A549 (cell line): ENCODE measurements around the gene RNGTT. TPM values are rescaled to one million over a fixed set of nuclear protein-coding genes. Genes with fewer than 3 reads are reported as not detected.
"Not testable (repeated sequence)": the region's sequence is repeated elsewhere in the genome, so short reads cannot be mapped to it uniquely, and the experiment has no call there.

Experiments
- ATAC-seq, 2 experiments: fragments of 200-7000 bp in 1 of 2; fragments of >200 bp in 1 of 2; cut with Nextera tagmentation in 1 of 2; cut with Tn5 transposase in 1 of 2; 3 replicates each; pipeline versions ENCODE4 v1.8.0 to v1.9.1; 2018 to 2020; ENCODE audit warnings: mild to moderate bottlenecking in 1 of 2, moderate library complexity in 1 of 2
- CTCF ChIA-PET: fragments of 300-600 bp; sonication (Branson Sonifier 250); formaldehyde crosslinking; extraction: SDS; loops from one replicate; lab custom pipeline; 2021; ENCODE audit warnings: antibody characterized with exemption, inconsistent platforms; lab: Yijun Ruan, JAX
- POLR2A ChIA-PET: fragments of 350-600 bp; formaldehyde crosslinking; extraction: SDS; loops from one replicate; lab custom pipeline; 2021; ENCODE audit warnings: antibody characterized with exemption, inconsistent platforms; lab: Yijun Ruan, JAX
- DNase-seq, 2 experiments: peaks; one replicate each; pipeline versions ENCODE4 v3.0.0 to v3.0.0-alpha.2; 2011 to 2016; ENCODE audit warnings: low read depth in 1 of 2, low spot score in 1 of 2
- FAIRE-seq: peaks from 2 replicates; lab custom pipeline; 2011; peaks lifted over from hg19 to GRCh38; lab: Jason Lieb, UNC
- H3K27ac ChIP-seq, 2 experiments: fragments of >200 bp; sonication (Bioruptor Twin); formaldehyde crosslinking; 3 replicates each; pipeline ENCODE4 v1.5.1; 2016 to 2017
- H3K4me1 ChIP-seq: fragments of >200 bp; sonication (Bioruptor Twin); formaldehyde crosslinking; 3 replicates; pipeline ENCODE4 v1.6.1; 2016
- H3K4me2 ChIP-seq: fragments of >200 bp; sonication (Bioruptor Twin); formaldehyde crosslinking; 3 replicates; pipeline ENCODE4 v1.6.1; 2016
- H3K4me3 ChIP-seq: fragments of >200 bp; sonication (Bioruptor Twin); formaldehyde crosslinking; 3 replicates; pipeline ENCODE4 v1.5.1; 2016
- H3K9me3 ChIP-seq: fragments of >200 bp; sonication (Bioruptor Twin); formaldehyde crosslinking; 3 replicates; pipeline ENCODE4 v1.6.1; 2016
- CBX2 ChIP-seq: fragments of 200-600 bp; sonication (generic); IDR thresholded peaks from 2 replicates; pipeline ENCODE4 v1.6.1; 2016; ENCODE audit warnings: low read depth, mild to moderate bottlenecking, borderline replicate concordance
- CHD2 ChIP-seq: fragments of 150-350 bp; IDR thresholded peaks from 2 replicates; pipeline ENCODE4 v1.6.1; 2014; ENCODE audit warnings: low read length; ENCODE audit not compliant: partially characterized antibody
- EP300 ChIP-seq, 2 experiments: fragments of >200 bp; sonication (Bioruptor Twin); formaldehyde crosslinking; IDR thresholded peaks; 2 replicates in 1 of 2; 3 replicates in 1 of 2; pipeline ENCODE4 v1.6.1; 2016 to 2017
- HDAC2 ChIP-seq: fragments of 200-600 bp; sonication (generic); IDR thresholded peaks from 2 replicates; pipeline ENCODE4 v1.6.1; 2016
- HEYL ChIP-seq: fragments of 250-450 bp; sonication (Bioruptor Pico); IDR thresholded peaks from 2 replicates; pipeline ENCODE4 v1.8.0; 2021; ENCODE audit warnings: mild to moderate bottlenecking, moderate library complexity
- HOXB5 ChIP-seq: fragments of 250-450 bp; sonication (Bioruptor Pico); IDR thresholded peaks from 2 replicates; pipeline ENCODE4 v1.5.0; 2020; ENCODE audit warnings: mild to moderate bottlenecking, moderate library complexity
- JUN ChIP-seq, 2 experiments: fragments of >200 bp; sonication (Bioruptor Twin); formaldehyde crosslinking; IDR thresholded peaks; 2 replicates in 1 of 2; 3 replicates in 1 of 2; pipeline ENCODE4 v1.6.1; 2016 to 2017
- MAZ ChIP-seq: fragments of 150-350 bp; IDR thresholded peaks from 2 replicates; pipeline ENCODE4 v1.6.1; 2014; ENCODE audit warnings: antibody characterized with exemption, low read depth, low read length, borderline replicate concordance
- MYC ChIP-seq: IDR thresholded peaks from 2 replicates; pipeline ENCODE4 v1.6.1; 2012; ENCODE audit warnings: mild to moderate bottlenecking, inconsistent platforms, low read length, improper control_type of control experiment, borderline replicate concordance
- NPAS2 ChIP-seq: fragments of 250-450 bp; sonication (Bioruptor Pico); IDR thresholded peaks from 2 replicates; pipeline ENCODE4 v1.8.0; 2022; ENCODE audit warnings: mild to moderate bottlenecking, moderate library complexity, borderline replicate concordance
- PHF8 ChIP-seq: fragments of 200-600 bp; sonication (generic); IDR thresholded peaks from 2 replicates; pipeline ENCODE4 v1.6.1; 2016; ENCODE audit warnings: low read depth, mild to moderate bottlenecking, antibody characterized with exemption, moderate library complexity, borderline replicate concordance
- POLR2A ChIP-seq: IDR thresholded peaks from 2 replicates; pipeline ENCODE4 v1.6.1; 2012; ENCODE audit warnings: mild to moderate bottlenecking, low read length
- POLR2AphosphoS2 ChIP-seq: conservative IDR thresholded peaks from 2 replicates; pipeline ENCODE4 v1.6.1; 2012; ENCODE audit warnings: low read length, improper control_type of control experiment, inconsistent platforms
- RAD21 ChIP-seq, 2 experiments: fragments of >200 bp in 1 of 2; sonication (Bioruptor Twin) in 1 of 2; formaldehyde crosslinking in 1 of 2; IDR thresholded peaks in 1 of 2; conservative IDR thresholded peaks in 1 of 2; 2 replicates in 1 of 2; 3 replicates in 1 of 2; pipeline ENCODE4 v1.6.1; 2012 to 2018; ENCODE audit warnings: inconsistent platforms in 1 of 2
- RNF2 ChIP-seq: fragments of 200-600 bp; sonication (generic); IDR thresholded peaks from 2 replicates; pipeline ENCODE4 v1.6.1; 2016; ENCODE audit warnings: low read depth, mild to moderate bottlenecking, antibody characterized with exemption, moderate library complexity, borderline replicate concordance
- SMC3 ChIP-seq: fragments of >200 bp; sonication (Bioruptor Twin); formaldehyde crosslinking; IDR thresholded peaks from 3 replicates; pipeline ENCODE4 v1.6.1; 2018; ENCODE audit warnings: inconsistent platforms
- TFCP2L1 ChIP-seq: fragments of 250-450 bp; sonication (Bioruptor Pico); IDR thresholded peaks from 2 replicates; pipeline ENCODE4 v1.5.0; 2021; ENCODE audit warnings: mild to moderate bottlenecking
- TP53 ChIP-seq: fragments of 250-450 bp; sonication (Bioruptor Pico); IDR thresholded peaks from 2 replicates; pipeline ENCODE4 v1.5.0; 2021; ENCODE audit warnings: mild to moderate bottlenecking, moderate library complexity
- ZFP36 ChIP-seq: fragments of 450-650 bp; IDR thresholded peaks from 2 replicates; pipeline ENCODE4 v1.6.1; 2014; ENCODE audit warnings: borderline replicate concordance; ENCODE audit not compliant: partially characterized antibody
- ZNF302 ChIP-seq: fragments of 250-450 bp; sonication (Bioruptor Pico); IDR thresholded peaks from 2 replicates; pipeline ENCODE4 v1.9.0; 2021; ENCODE audit warnings: inconsistent platforms, mild to moderate bottlenecking, moderate library complexity
- WGBS: methylation state at CpG from one replicate; pipeline ENCODE4 v1.1.6; 2017; ENCODE audit errors: missing lambda C conversion rate; 5-methylcytosine and 5-hydroxymethylcytosine counted together
- polyA plus RNA-seq, 4 experiments: library from polyadenylated mRNA; depleted of rRNA in 3 of 4; stranded (reverse); fragments of >200 nt; fragmentation: RNase III in 1 of 4; extraction: RNeasy Plus Mini Kit Qiagen cat#74134 plus additional on column Dnase treatment in 1 of 4; gene quantifications; 2 replicates in 3 of 4; 3 replicates in 1 of 4; pipeline ENCODE4 v1.2.3, GENCODE V29; 2011 to 2017
- TF ChIP-seq, protein P1 (sequence below): IDR thresholded peaks from 2 replicates; pipeline ENCODE4 v1.6.1; 2012
- TF ChIP-seq, protein P2 (sequence below): fragments of >200 bp; sonication (Bioruptor Twin); formaldehyde crosslinking; IDR thresholded peaks from 3 replicates; pipeline ENCODE4 v1.6.1; 2016
- TF ChIP-seq, protein P3 (sequence below): fragments of >200 bp; sonication (Bioruptor Twin); formaldehyde crosslinking; IDR thresholded peaks from 2 replicates; pipeline ENCODE4 v1.6.1; 2016

Gene RNGTT
- polyA plus RNA-seq, 2 of the 4 experiments (the other 2 are of a cell fraction) = 11.6 to 15.0 TPM

DNA sequence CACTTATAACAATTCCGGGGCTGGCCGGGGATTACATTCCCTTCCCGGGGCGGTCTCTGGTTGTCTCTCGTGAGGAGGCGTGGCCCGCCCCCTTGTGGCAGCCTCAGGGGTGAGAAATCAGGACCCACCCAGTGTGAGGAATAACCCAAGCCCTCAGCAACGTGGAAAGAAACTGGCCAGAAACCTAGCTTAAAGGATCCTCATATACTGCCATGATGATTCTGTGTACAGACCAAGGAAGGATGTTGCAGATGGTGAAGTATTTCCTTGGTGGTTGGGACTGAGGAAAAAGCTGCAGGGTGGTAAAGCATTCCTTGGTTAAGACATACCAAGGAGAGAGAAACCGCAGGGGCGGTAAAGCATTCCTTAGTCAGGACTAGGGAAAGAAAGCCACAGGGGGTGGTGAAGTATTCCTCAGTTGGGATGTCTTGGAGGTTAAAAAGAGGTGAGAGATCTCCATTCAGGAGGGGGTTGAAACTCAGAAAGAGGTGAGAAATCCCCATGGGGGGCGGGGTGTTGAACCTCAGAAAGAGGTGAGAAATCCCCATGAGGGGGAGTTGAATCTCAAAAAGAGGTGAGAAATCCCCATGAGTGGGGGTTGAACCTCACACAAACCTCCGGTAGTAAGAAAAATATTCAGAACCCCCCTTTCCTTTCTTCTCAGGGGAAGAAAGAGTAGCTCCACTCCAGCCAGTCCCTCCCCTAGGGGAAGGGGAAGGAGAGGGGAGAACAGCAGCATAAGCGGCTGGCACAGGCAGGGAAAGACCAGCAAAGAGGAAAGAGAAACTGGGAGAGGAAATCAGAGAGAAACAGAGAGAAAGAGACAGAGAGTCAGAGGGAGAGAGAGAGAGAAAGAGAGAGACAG, 238.1 kb downstream of the RNGTT start:
- FAIRE-seq (no peak), DNase-seq (no peak), ATAC-seq (no peak)
- TF ChIP-seq MYC = no peak
- no peak for TF ChIP-seq TP53 (CRISPR knock-in tag)
- TF ChIP-seq NPAS2 (CRISPR knock-in tag) = no peak
- Histone ChIP-seq H3K27ac (no peak overlapping the region), H3K4me2 (no peak overlapping the region), H3K4me3 (no peak overlapping the region), H3K4me1 (peaks cover under 1% of the 10 kb centered on the region; the same call in 2 of the 3 replicates), H3K9me3 (no peaks in the 10 kb centered on the region)
- WGBS = 85% methylated on average over 13 of the region's 13 CpGs
- ChIA-PET POLR2A (no interaction called here), CTCF (no interaction called here)

DNA sequence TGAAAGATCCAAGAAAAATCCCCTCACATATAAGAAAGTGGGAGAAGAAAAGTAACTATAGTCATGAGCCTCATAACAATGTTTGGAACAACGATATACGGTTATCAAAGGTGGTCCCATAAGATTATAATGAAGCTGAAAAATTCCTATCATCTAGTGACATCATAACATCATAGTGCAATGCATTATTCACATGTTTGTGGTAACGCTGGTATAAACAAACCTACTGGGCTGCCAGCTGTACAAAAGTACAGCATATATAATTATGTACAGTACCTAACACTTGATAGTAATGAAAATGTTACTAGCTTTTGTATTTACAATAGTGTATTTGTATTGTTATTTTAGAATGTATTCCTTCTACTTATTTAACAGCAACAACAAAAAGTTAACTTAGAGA, 240.7 kb downstream of the RNGTT start:
- CTCF ChIA-PET = no interaction called here
- no peak for ATAC-seq
- POLR2A ChIA-PET = no interaction called here
- H3K4me3 ChIP-seq = no peak overlapping the region
- no peaks in the 10 kb centered on the region for H3K4me1 ChIP-seq
- H3K27ac ChIP-seq = no peak overlapping the region
- H3K9me3 ChIP-seq = no peaks in the 10 kb centered on the region
- no peak for DNase-seq
- 88% methylated on average over 3 of the region's 3 CpGs for WGBS
- TF ChIP-seq RAD21 (conservative IDR thresholded peaks at IDR 0.05 in 1 of 2, IDR thresholded peaks at IDR 0.05 in 1 of 2) = no peak
- TF ChIP-seq, protein P1, sequence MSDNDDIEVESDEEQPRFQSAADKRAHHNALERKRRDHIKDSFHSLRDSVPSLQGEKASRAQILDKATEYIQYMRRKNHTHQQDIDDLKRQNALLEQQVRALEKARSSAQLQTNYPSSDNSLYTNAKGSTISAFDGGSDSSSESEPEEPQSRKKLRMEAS = no peak
- no peak for TF ChIP-seq HOXB5 (CRISPR knock-in tag)
- no peak for TF ChIP-seq PHF8
- no peak for TF ChIP-seq ZNF302 (CRISPR knock-in tag)
- TF ChIP-seq POLR2AphosphoS2 = no peak
- TF ChIP-seq SMC3 = no peak
- TF ChIP-seq, protein P2, sequence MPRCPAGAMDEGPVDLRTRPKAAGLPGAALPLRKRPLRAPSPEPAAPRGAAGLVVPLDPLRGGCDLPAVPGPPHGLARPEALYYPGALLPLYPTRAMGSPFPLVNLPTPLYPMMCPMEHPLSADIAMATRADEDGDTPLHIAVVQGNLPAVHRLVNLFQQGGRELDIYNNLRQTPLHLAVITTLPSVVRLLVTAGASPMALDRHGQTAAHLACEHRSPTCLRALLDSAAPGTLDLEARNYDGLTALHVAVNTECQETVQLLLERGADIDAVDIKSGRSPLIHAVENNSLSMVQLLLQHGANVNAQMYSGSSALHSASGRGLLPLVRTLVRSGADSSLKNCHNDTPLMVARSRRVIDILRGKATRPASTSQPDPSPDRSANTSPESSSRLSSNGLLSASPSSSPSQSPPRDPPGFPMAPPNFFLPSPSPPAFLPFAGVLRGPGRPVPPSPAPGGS = no peak
- no peak for TF ChIP-seq CBX2
- TF ChIP-seq, protein P3, sequence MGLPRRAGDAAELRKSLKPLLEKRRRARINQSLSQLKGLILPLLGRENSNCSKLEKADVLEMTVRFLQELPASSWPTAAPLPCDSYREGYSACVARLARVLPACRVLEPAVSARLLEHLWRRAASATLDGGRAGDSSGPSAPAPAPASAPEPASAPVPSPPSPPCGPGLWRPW = no peak
- TF ChIP-seq JUN (IDR thresholded peaks at IDR 0.05) = no peak
- FAIRE-seq = no peak
- H3K4me2 ChIP-seq = no peak overlapping the region

DNA sequence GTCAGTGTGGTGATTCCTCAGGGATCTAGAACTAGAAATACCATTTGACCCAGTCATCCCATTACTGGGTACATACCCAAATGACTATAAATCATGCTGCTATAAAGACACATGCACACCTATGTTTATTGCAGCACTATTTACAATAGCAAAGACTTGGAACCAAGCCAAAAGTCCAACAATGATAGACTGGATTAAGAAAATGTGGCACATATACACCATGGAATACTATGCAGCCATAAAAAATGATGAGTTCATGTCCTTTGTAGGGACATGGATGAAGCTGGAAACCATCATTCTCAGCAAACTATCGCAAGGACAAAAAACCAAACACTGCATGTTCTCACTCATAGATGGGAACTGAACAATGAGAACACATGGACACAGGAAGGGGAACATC, 247.0 kb downstream of the RNGTT start:
- FAIRE-seq, POLR2A ChIA-PET, DNase-seq, H3K9me3 ChIP-seq, ATAC-seq, H3K4me2 ChIP-seq, H3K27ac ChIP-seq, H3K4me3 ChIP-seq, H3K4me1 ChIP-seq, CTCF ChIA-PET: not testable (repeated sequence)
- WGBS = no CpG with 5 or more reads among the region's 1 CpG

DNA sequence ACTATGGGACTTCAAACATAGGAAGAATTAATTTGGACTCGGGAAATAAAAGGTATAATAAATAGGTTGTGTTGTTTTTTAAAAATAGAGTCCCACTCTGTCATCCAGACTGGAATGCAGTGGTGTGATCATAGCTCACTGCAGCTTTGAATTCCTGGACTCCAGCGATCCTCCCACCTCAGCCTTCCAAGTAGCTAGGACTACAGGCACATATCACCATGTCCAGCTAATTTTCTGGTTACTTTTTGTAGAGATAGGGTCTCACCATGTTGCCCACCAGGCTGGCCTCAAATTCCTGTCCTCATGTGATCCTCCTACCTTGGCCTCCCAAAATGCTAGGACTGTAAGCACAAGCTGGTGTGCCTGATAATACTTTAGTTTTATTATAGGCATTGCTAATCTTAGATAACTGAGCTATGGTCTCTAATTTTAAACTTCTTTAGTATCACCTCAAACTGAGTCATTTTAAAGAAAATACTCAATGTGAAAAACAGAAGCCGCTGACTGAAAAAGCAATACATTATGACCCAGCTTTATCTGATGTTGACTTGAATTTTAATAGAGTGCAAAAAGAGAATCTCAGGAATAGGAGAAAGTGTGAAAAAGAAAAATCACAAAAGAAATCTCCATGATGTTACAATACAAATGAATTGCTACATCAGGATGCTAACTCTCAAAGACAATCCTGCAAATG, 251.0 kb downstream of the RNGTT start:
- Histone ChIP-seq H3K4me1 (no peaks in the 10 kb centered on the region), H3K27ac (no peak overlapping the region), H3K4me3 (no peak overlapping the region)
- DNase-seq (no peak), FAIRE-seq (no peak)
- TF ChIP-seq CHD2 = no peak
- TF ChIP-seq POLR2AphosphoS2 = no peak
- TF ChIP-seq, protein P1 = no peak
- no peak for TF ChIP-seq POLR2A
- no peak for TF ChIP-seq HEYL (CRISPR knock-in tag)
- no peak for TF ChIP-seq TFCP2L1 (CRISPR knock-in tag)
- TF ChIP-seq MAZ = no peak
- TF ChIP-seq ZFP36 = no peak
- TF ChIP-seq EP300 (IDR thresholded peaks at IDR 0.05) = no peak
- TF ChIP-seq HDAC2 = no peak
- TF ChIP-seq SMC3 = no peak
- TF ChIP-seq RNF2 = no peak
- TF ChIP-seq, all 56 proteins: peak for 0
- CTCF ChIA-PET = interaction anchor here (0.6 kb wide), 1 partner anchor 537 kb away, joined by 5 read pairs; no protein-coding TSS in a partner anchor
- Histone ChIP-seq H3K4me2 (no peak overlapping the region), H3K9me3 (no peaks in the 10 kb centered on the region)
- no peak for ATAC-seq
- WGBS = 93% methylated on average over 3 of the region's 3 CpGs
- POLR2A ChIA-PET = no interaction called here
